Muscle layer of duodenum (tissue), 2 donors: ENCODE measurements around the gene FGFBP2.
"Not testable (repeated sequence)": the region's sequence is repeated elsewhere in the genome, so short reads cannot be mapped to it uniquely, and the experiment has no call there.

ENCODE experiments used
- H3K27ac ChIP-seq: one replicate; pipeline ENCODE4 v1.7.0; 2013; ENCODE audit warnings: mild to moderate bottlenecking, low read length
- H3K27me3 ChIP-seq: one replicate; pipeline ENCODE4 v1.7.0; 2013; ENCODE audit warnings: low read depth, mild to moderate bottlenecking, control low read depth, low read length
- H3K36me3 ChIP-seq, 2 donors: one replicate each; pipeline ENCODE4 v1.7.0; 2013; ENCODE audit warnings: low read length in 2 of 2, control low read depth in 1 of 2, mild to moderate bottlenecking in 1 of 2; ENCODE audit not compliant: insufficient read depth in 2 of 2, control insufficient read depth in 1 of 2
- H3K4me1 ChIP-seq, 2 donors: one replicate each; pipeline ENCODE4 v1.7.0; 2013; ENCODE audit warnings: low read length in 2 of 2, mild to moderate bottlenecking in 2 of 2, control low read depth in 1 of 2, moderate library complexity in 1 of 2; ENCODE audit not compliant: insufficient read depth in 2 of 2, control insufficient read depth in 1 of 2
- H3K4me3 ChIP-seq, 2 donors: one replicate each; pipeline ENCODE4 v1.7.0; 2013; ENCODE audit warnings: low read length in 2 of 2, low read depth in 1 of 2, mild to moderate bottlenecking in 1 of 2
- H3K9me3 ChIP-seq, 2 donors: one replicate each; pipeline ENCODE4 v1.7.0; 2013; ENCODE audit warnings: low read length in 2 of 2, control low read depth in 1 of 2, mild to moderate bottlenecking in 1 of 2; ENCODE audit not compliant: control insufficient read depth in 1 of 2
- donor health status: healthy.

The FGFBP2 gene

DNA sequence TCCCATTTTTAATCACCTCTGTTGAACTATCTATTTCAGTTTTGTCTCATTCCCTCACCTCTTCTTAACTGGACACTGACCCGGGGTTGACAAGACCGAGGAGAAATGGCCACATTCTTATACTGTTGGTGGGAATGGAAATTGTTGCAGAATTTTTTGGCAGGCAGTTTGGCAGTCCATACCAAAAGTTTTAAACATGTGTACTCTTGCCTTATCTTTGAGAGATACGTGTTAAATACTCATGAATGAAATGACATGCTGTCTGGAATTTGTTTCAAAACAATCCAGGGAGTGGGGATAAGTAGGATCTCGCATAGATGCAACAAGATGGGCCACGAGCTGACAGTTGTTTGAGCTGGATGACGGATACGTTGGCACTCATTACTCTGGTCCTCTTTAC is 36.5 kb downstream of the FGFBP2 start:
- H3K27ac ChIP-seq = no peak overlapping the region
- no peaks in the 10 kb centered on the region for H3K36me3 ChIP-seq
- H3K4me1 ChIP-seq = no peaks in the 10 kb centered on the region
- H3K27me3 ChIP-seq = no peaks in the 10 kb centered on the region
- no peak overlapping the region for H3K4me3 ChIP-seq
- H3K9me3 ChIP-seq = no peaks in the 10 kb centered on the region

DNA sequence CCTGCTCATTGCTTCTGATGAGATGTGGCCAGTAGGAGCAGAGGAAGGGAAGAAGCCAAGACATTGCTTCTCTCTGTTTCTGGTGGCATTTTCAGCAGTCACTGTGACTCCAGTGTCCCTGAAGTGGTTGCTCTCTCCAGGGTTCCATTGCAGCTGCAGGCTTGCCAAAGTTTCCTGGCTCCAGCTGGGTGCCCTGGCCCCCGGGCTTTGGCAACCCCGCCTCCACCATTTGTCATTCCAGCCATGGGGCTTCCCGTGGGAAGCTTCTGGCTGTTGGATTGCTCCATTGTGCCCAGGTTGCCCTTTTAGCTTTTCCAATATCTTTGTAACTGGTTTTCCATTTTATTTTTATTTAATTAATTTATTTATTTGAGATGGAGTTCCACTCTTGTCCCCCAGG is 37.1 kb downstream of the FGFBP2 start:
- no peak overlapping the region for H3K4me3 ChIP-seq
- no peak overlapping the region for H3K27ac ChIP-seq
- H3K9me3 ChIP-seq = no peaks in the 10 kb centered on the region
- H3K27me3 ChIP-seq = no peaks in the 10 kb centered on the region
- H3K4me1 ChIP-seq = no peaks in the 10 kb centered on the region
- H3K36me3 ChIP-seq = no peaks in the 10 kb centered on the region

DNA sequence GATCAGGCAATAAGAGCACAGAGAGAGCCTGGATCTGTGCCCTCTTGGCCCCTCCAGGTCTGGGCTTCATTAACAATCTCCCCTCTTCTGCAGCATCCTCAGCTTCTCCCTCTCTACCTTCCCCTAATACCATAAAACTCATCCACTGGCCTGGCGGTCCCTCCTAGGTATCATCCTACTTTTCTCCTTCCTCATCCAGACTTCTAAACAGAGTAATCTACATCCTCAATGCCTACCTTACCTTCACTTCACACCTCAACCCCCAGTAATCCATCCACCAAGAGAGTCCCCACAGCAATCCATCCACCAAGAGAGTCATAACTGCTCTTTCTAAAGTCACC is 41.4 kb downstream of the FGFBP2 start:
- Histone ChIP-seq H3K4me1 (no peaks in the 10 kb centered on the region), H3K27ac (no peak overlapping the region), H3K9me3 (no peaks in the 10 kb centered on the region), H3K4me3 (no peak overlapping the region), H3K36me3 (no peaks in the 10 kb centered on the region), H3K27me3 (no peaks in the 10 kb centered on the region)

DNA sequence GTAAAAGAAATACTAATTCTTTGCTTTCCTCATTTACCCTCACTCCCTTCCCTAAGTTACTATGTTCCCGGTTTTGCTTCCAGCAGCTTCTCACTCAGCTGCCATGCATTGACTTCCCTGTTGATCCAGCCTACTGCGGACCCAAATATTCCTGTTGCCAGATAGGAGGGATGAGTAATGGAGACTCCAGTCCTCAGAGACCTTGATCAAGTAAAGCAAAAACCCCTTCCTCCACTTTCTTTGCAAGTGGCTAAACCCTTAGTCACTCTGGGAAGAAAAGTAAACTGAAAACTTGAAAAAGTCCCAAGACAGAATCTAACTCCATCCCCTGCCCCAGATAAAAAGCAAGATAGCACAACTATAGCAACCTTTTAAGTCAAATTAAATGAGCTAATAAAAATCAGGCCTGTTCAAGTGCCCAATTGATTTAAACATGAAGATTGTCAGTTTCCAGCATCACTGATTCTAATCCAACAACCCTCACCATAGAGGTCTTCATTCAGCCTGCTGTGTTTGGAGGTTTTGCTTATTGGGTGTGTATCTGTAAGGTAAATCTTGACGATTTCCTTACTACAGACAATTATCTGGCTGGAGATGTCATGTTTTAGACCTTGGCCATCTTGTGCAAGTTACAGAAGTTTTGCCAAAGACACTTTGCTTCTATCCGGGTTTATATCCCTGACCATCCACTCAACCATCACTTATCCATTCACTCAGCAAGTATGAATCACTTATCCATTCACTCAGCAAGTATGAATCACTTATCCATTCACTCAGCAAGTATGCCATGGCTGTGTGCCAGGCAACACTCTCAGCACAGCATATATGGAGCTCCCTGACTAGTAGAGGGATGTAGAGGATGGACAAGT is 42.0 kb downstream of the FGFBP2 start:
- Histone ChIP-seq H3K9me3 (no peaks in the 10 kb centered on the region), H3K27ac (no peak overlapping the region), H3K27me3 (no peaks in the 10 kb centered on the region), H3K36me3 (no peaks in the 10 kb centered on the region), H3K4me1 (no peaks in the 10 kb centered on the region), H3K4me3 (no peak overlapping the region)

DNA sequence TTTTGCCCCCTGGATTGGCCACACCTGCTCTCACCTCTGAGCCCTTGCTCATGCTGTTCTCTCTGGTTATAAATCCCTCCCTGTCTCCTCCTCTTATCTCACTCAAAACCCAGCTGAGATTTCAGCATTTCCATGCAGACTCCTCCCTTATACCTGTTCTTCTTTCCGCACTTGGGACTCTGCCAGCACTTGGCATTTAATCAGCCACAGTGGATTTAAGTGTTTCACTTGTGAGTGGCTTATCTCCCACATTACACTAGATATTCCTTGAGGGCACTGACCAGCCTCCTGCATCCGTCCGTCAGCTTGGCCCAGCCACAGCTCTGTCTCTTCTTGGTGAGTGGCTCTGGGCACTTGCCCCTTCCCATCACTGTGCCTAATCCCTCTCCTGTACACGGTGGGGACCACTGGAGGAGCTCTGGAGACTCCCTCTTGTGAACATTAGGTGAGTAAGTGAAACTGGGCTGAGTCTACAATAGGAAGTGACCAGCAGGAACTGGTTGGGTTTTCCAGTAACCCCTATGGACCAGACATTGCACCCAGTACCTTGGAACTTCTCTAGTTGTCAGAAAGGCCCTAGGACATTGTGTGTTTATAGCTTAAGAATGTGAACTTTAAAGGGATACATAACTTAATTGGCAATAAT is 44.4 kb downstream of the FGFBP2 start:
- Histone ChIP-seq H3K36me3 (no peaks in the 10 kb centered on the region), H3K9me3 (no peaks in the 10 kb centered on the region), H3K4me1 (no peaks in the 10 kb centered on the region), H3K4me3 (no peak overlapping the region), H3K27me3 (no peaks in the 10 kb centered on the region), H3K27ac (no peak overlapping the region)

DNA sequence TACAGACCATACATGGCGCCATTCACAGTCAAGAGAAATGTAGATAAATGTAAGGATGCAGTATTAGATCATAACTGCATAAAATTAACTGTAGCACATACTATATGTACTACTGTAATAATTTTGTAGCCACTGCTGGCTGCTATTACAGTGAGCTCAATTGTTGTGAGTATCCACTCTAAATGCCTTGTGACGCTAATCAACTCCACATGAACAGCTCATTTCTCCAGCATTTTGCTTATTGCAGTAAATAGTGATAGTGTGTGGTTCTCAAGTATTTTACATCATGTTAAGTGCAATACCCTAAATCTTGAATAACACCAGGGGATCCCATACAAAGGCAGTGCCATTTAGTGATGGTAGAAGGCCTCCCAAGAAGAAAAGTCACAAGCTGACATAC is 45.7 kb downstream of the FGFBP2 start:
- Histone ChIP-seq H3K36me3 (no peaks in the 10 kb centered on the region), H3K4me1 (no peaks in the 10 kb centered on the region), H3K27me3 (no peaks in the 10 kb centered on the region), H3K4me3 (no peak overlapping the region), H3K27ac (no peak overlapping the region), H3K9me3 (no peaks in the 10 kb centered on the region)

DNA sequence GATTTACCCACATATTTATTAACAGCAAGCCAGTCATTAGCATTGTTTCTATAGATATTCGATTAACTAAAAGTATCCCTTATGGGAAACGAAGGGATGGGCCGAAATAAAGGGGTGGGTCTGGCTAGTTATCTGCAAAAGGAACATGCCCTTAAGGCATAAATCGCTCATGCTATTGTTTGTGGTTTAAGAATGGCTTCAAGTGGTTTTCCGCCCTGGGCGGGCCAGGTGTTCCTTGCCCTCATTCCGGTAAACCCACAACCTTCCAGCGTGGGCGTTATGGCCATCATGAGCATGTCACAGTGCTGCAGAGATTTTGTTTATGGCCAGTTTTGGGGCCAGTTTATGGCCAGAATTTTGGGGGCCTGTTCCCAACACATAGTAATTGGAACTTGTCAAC is 46.6 kb downstream of the FGFBP2 start:
- H3K27ac ChIP-seq, H3K36me3 ChIP-seq, H3K4me3 ChIP-seq, H3K4me1 ChIP-seq, H3K27me3 ChIP-seq, H3K9me3 ChIP-seq: not testable (repeated sequence)

DNA sequence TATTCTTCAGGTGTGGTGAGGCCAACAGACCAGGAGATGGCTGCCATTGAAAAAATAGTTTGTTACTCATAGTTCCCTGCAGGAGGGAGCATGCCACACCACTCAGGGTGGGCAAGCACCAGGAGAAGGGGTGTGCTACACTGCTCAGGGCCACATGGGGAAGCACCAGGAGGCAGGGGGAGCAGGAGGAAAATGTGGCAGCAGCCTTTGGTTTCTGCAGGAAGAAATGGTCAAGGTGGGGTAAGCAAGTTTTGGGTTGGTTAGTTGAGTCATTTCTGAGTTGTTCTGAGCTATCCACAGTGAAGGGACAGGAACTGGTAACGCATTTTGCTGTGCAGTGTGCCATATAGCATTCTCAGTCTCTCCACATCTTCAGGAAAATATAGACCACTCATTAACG is 48.2 kb downstream of the FGFBP2 start:
- no peaks in the 10 kb centered on the region for H3K27me3 ChIP-seq
- H3K9me3 ChIP-seq = no peaks in the 10 kb centered on the region
- no peak overlapping the region for H3K4me3 ChIP-seq
- H3K27ac ChIP-seq = no peak overlapping the region
- no peaks in the 10 kb centered on the region for H3K4me1 ChIP-seq
- no peaks in the 10 kb centered on the region for H3K36me3 ChIP-seq

DNA sequence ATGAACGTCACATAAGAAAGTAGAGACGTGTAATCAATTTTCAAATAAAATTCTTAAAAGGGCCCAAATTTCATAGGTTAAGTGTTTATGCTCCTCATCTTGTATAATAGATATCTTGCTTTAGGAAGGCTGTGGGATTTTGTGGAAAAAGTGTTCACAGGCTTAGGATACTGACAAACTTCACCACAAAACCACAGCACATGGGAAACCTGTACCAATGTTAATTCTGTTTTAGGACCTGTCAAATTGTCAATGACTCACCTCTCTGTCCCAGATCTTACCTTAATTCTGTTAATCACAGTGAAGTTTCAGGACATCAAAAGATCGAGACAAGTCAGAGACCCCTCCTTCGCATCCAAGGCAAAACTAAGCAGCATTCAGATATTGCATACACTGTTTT is 48.7 kb downstream of the FGFBP2 start:
- Histone ChIP-seq H3K27ac (no peak overlapping the region), H3K36me3 (no peaks in the 10 kb centered on the region), H3K4me3 (no peak overlapping the region), H3K9me3 (no peaks in the 10 kb centered on the region), H3K27me3 (no peaks in the 10 kb centered on the region), H3K4me1 (no peaks in the 10 kb centered on the region)

DNA sequence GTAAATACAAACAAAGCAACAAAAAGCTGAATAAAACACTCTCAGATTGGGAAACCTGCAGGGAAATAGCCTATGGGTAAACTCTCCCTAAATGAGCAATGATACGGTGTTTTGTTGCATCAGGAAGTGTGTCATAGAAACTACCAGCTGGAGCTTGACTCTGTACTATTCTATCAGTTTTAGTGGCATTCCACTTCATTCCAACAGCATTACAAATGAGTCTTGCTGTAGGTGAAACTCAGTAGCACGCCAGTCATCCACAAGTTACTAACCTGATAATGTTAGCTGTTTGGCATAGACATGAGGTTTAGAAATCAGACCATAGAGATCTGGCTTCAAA is 49.4 kb downstream of the FGFBP2 start:
- Histone ChIP-seq H3K4me3 (no peak overlapping the region), H3K9me3 (no peaks in the 10 kb centered on the region), H3K27me3 (no peaks in the 10 kb centered on the region), H3K36me3 (no peaks in the 10 kb centered on the region), H3K4me1 (no peaks in the 10 kb centered on the region), H3K27ac (no peak overlapping the region)

DNA sequence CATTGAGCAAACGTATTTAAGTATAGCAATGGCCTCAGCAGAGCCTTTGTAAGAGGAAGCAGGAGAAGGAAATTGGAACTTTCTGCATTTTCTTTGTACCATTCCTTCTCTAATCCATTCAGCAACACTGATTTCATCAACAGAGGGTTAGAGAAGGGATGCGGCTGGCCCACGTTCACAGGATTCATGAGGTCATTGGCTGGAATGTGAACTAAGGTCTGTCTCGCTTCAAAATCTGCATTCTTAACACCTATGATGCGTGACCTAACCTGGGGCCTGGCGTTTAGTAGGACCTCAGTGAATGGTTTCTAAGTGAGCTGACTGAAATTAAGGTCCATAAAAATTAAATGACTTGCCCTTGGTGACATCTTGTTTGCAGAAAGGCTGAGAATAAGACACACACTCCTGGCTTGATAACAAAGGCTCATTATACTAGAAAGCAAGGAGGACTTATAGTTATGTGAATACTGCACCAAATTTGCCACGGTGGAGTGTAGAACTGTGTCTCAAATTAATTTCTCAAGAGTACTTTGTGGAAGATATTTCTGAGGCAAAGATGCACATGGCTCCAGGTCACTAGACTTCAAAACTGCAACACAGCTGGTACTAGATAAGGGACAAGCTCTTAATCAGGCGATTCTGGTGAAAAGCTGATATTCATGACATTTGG is 49.9 kb downstream of the FGFBP2 start:
- H3K9me3 ChIP-seq = no peaks in the 10 kb centered on the region
- H3K4me1 ChIP-seq = no peaks in the 10 kb centered on the region
- no peaks in the 10 kb centered on the region for H3K36me3 ChIP-seq
- H3K27ac ChIP-seq = no peak overlapping the region
- no peak overlapping the region for H3K4me3 ChIP-seq
- H3K27me3 ChIP-seq = no peaks in the 10 kb centered on the region
